GM23338 (cell line): Measurements from ENCODE around the gene MSMB.

Source experiments
- EZH2 ChIP-seq: fragments of 200-600 bp; sonication (generic); IDR thresholded peaks from one replicate; pipeline ENCODE4 v1.8.0; 2017; ENCODE audit warnings: antibody characterized with exemption, mild to moderate bottlenecking, low read depth; ENCODE audit not compliant: unreplicated experiment
- POLR2AphosphoS5 ChIP-seq: IDR thresholded peaks from 2 replicates; pipeline ENCODE4 v1.6.1; 2016; ENCODE audit warnings: antibody characterized with exemption, low read depth
- REST ChIP-seq: IDR thresholded peaks from one replicate; pipeline ENCODE4 v1.6.1; 2018; ENCODE audit warnings: antibody characterized with exemption; ENCODE audit not compliant: unreplicated experiment
- TF ChIP-seq, protein P1 (sequence below), 2 experiments: fragments of 200-600 bp in 1 of 2; sonication (generic) in 1 of 2; conservative IDR thresholded peaks; 2 replicates each; pipeline versions ENCODE4 v1.5.1 to v1.6.1; 2016 to 2017; ENCODE audit warnings: antibody characterized with exemption in 2 of 2, low read depth in 2 of 2, mild to moderate bottlenecking in 2 of 2, moderate library complexity in 1 of 2

- TF ChIP-seq EZH2 (no peak), REST (no peak), POLR2AphosphoS5 (no peak)
- TF ChIP-seq, protein P1, sequence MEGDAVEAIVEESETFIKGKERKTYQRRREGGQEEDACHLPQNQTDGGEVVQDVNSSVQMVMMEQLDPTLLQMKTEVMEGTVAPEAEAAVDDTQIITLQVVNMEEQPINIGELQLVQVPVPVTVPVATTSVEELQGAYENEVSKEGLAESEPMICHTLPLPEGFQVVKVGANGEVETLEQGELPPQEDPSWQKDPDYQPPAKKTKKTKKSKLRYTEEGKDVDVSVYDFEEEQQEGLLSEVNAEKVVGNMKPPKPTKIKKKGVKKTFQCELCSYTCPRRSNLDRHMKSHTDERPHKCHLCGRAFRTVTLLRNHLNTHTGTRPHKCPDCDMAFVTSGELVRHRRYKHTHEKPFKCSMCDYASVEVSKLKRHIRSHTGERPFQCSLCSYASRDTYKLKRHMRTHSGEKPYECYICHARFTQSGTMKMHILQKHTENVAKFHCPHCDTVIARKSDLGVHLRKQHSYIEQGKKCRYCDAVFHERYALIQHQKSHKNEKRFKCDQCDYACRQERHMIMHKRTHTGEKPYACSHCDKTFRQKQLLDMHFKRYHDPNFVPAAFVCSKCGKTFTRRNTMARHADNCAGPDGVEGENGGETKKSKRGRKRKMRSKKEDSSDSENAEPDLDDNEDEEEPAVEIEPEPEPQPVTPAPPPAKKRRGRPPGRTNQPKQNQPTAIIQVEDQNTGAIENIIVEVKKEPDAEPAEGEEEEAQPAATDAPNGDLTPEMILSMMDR (conservative IDR thresholded peaks at IDR 0.05; ENCODE audit: low read depth in 2 of 2), result no peak
These were observed 26.9 kb downstream of the MSMB start for GRCh38 chr10:46019177-46019528.
